Vagina (tissue), 2 donors: ENCODE results near the gene BATF.

Experiments used
- CTCF ChIP-seq, 3 experiments: fragments of 450-650 bp in 2 of 3; fragments of 200-600 bp in 1 of 3; sonication (generic) in 1 of 3; IDR thresholded peaks; one replicate each; pipeline ENCODE4 v1.5.1; 2017 to 2019; ENCODE audit warnings: antibody characterized with exemption in 3 of 3, mild to moderate bottlenecking in 2 of 3, moderate library complexity in 2 of 3
- POLR2A ChIP-seq, 2 donors: fragments of 450-650 bp; IDR thresholded peaks; one replicate each; pipeline ENCODE4 v1.6.1; 2017; ENCODE audit warnings: antibody characterized with exemption in 2 of 2, mild to moderate bottlenecking in 2 of 2, moderate library complexity in 2 of 2

DNA sequence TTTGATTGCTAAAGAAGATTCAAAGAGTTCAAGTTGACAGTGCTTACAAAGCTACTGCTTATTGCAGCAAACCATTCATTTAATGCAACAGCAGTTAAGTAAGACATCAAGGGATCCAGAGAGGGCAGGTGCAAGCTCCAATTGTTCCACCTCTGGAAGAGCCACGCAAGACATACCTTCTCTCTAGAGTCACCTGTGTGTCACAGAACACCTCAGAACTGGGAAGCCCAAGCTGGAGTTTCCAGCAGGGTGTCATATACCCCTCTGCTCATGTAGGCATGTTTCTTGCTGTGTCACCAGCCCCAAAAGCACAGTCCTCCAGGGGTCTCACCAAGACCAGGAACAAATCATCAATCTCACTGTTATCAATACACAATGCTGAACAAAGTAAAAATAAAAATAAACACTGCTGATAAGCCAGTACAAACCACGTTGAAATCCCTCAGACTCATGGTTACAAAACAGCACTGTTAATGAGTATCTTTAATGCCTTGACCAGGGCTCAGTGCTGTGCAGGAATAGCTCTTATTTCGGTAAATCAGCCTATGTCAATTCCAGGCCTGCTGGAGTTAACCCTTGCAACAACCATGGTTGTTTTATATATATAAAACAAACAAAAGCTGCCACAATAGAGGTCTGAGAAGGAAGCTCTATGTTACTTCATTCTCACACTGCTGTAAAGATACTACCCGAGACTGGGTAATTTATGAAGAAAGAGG lies 37.4 kb upstream of the BATF start:
- TF ChIP-seq CTCF (IDR thresholded peaks at IDR 0.05) (no peak), POLR2A (IDR thresholded peaks at IDR 0.05) (no peak)
